Activated naive CD8-positive, alpha-beta T cell treated with anti-CD3 and anti-CD28 coated beads for 36 hours (primary cell): ENCODE measurements around the gene CYTH2. TPM values are rescaled to one million over a fixed set of nuclear protein-coding genes. Genes with fewer than 3 reads are reported as not detected.

Experiments
- DNase-seq: peaks from one replicate; pipeline ENCODE4 v3.0.0; 2021
- H3K27ac Mint-ChIP-seq: one replicate; pipeline ENCODE4 v1.8.0; 2022; ENCODE audit warnings: mild to moderate bottlenecking, moderate library complexity, mixed read lengths
- H3K27me3 Mint-ChIP-seq: one replicate; pipeline ENCODE4 v1.8.0; 2022; ENCODE audit warnings: mild to moderate bottlenecking, mixed read lengths
- H3K36me3 Mint-ChIP-seq: one replicate; pipeline ENCODE4 v1.8.0; 2021; ENCODE audit warnings: mild to moderate bottlenecking, mixed read lengths
- H3K4me1 Mint-ChIP-seq: one replicate; pipeline ENCODE4 v1.8.0; 2021; ENCODE audit warnings: mixed read lengths
- H3K4me3 Mint-ChIP-seq: one replicate; pipeline ENCODE4 v1.8.0; 2022; ENCODE audit warnings: mild to moderate bottlenecking, moderate library complexity, mixed read lengths
- H3K9me3 Mint-ChIP-seq: one replicate; pipeline ENCODE4 v1.8.0; 2022; ENCODE audit warnings: mixed read lengths
- total RNA-seq, 2 experiments: library from RNA; stranded (reverse); gene quantifications; one replicate each; pipeline ENCODE4 v1.2.3, GENCODE V29; 2021

The CYTH2 gene
- total RNA-seq, 2 experiments from 2014 or later = 18.2 to 21.7 TPM

DNA sequence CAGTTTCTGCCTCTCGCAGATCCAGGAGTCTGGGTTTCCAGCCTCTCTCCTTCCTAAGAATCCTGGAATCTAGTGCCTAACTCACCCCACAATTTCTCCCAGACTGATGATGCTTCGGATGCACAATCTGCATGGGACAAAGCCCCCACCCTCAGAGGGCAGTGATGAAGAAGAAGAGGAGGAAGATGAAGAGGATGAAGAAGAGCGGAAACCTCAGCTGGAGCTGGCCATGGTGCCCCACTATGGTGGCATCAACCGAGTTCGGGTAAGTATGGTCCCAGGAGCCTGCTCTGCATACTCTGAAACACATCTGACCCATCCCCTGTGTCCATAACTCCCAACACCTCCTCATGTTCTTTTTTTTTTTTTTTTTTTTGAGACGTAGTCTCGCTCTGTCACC lies 22.6 kb upstream of the CYTH2 start:
- peaks cover 36% of the 10 kb centered on the region for H3K4me1 Mint-ChIP-seq
- peak overlapping the region; percentile 93 for H3K27ac Mint-ChIP-seq
- peaks cover 34% of the 10 kb centered on the region for H3K36me3 Mint-ChIP-seq
- H3K4me3 Mint-ChIP-seq = peak overlapping the region; percentile 88
- no peaks in the 10 kb centered on the region for H3K9me3 Mint-ChIP-seq
- no peak for DNase-seq
- peaks cover 18% of the 10 kb centered on the region for H3K27me3 Mint-ChIP-seq

DNA sequence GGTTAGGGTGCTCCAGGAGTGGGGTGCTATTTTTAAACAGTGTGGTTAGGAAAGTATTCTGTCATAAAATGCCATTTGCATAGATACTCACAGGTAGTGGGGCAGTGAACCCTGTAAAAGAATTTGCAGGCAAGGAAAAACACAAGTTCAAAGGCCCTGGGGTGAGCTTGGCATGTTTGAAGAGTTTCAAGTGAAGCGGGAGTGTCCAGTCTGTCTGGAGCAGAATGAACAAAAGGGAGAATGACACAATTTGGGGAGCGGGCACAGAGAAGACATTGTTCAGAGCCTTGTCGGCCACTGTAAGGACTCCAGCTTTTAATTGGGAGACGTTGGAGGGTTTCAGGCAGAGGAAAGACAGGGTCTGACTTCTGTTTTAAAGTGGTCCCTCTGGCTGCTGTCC lies 20.6 kb upstream of the CYTH2 start:
- Mint-ChIP-seq H3K36me3 (peaks cover 36% of the 10 kb centered on the region), H3K27me3 (peaks cover 9% of the 10 kb centered on the region), H3K9me3 (no peaks in the 10 kb centered on the region), H3K4me3 (no peak overlapping the region), H3K4me1 (peaks cover 36% of the 10 kb centered on the region), H3K27ac (no peak overlapping the region)
- no peak for DNase-seq

DNA sequence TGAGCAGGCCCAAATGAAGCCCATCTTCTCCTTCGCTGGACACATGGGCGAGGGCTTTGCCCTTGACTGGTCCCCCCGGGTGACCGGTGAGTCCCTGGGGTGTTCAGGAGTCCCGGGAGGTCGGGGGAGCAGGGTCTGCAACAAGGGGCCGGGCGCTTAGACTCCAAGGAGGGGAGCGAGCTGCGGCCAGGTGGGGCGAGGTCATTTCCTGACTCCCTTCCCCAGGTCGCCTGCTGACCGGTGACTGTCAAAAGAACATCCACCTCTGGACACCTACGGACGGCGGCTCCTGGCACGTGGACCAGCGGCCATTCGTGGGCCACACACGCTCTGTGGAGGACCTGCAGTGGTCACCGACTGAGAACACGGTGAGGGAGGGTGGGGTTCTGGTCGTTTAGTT lies 18.7 kb upstream of the CYTH2 start:
- H3K27ac Mint-ChIP-seq = no peak overlapping the region
- H3K4me3 Mint-ChIP-seq = no peak overlapping the region
- DNase-seq = no peak
- H3K4me1 Mint-ChIP-seq = peaks cover 28% of the 10 kb centered on the region
- no peaks in the 10 kb centered on the region for H3K9me3 Mint-ChIP-seq
- H3K36me3 Mint-ChIP-seq = peaks cover 42% of the 10 kb centered on the region
- H3K27me3 Mint-ChIP-seq = no peaks in the 10 kb centered on the region

DNA sequence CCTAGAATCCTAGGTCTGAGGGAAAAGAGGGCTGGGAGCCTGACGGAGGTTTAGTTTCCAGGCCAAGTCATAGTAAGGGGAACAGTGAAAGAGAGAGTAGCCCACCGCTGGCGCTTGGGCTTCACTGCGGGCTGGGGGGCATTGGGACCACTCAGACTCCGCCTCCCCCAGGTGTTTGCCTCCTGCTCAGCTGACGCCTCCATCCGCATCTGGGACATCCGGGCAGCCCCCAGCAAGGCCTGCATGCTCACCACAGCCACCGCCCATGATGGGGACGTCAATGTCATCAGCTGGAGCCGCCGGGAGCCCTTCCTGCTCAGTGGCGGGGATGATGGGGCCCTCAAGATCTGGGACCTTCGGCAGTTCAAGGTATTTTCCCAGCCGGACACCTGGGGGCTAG lies 18.3 kb upstream of the CYTH2 start:
- no peak overlapping the region for H3K27ac Mint-ChIP-seq
- H3K4me3 Mint-ChIP-seq = no peak overlapping the region
- no peak for DNase-seq
- peaks cover 28% of the 10 kb centered on the region for H3K4me1 Mint-ChIP-seq
- no peaks in the 10 kb centered on the region for H3K9me3 Mint-ChIP-seq
- no peaks in the 10 kb centered on the region for H3K27me3 Mint-ChIP-seq
- H3K36me3 Mint-ChIP-seq = peaks cover 41% of the 10 kb centered on the region

DNA sequence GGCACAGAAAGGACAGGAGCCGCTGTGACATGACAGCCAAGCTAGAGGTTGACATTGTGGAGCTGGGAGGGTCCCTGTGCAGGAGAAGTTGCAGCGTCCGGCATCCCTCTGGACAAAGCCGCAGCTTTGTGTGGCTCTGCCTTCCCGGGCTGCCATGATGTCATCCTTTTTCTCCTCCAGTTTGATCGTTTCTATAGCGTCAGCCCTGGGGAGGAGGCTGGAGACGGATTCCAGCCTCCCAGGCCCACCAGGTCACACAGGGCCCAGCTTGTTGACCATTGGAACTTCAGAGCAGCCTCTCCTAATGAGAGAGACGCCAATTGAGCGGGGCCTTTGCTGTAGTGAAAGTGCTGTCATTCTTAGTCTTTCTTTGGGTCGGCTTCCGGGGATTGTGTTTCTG lies 17.5 kb upstream of the CYTH2 start:
- H3K36me3 Mint-ChIP-seq = peaks cover 33% of the 10 kb centered on the region
- no peak for DNase-seq
- no peaks in the 10 kb centered on the region for H3K9me3 Mint-ChIP-seq
- H3K4me3 Mint-ChIP-seq = no peak overlapping the region
- H3K4me1 Mint-ChIP-seq = peaks cover 26% of the 10 kb centered on the region
- no peak overlapping the region for H3K27ac Mint-ChIP-seq
- no peaks in the 10 kb centered on the region for H3K27me3 Mint-ChIP-seq

DNA sequence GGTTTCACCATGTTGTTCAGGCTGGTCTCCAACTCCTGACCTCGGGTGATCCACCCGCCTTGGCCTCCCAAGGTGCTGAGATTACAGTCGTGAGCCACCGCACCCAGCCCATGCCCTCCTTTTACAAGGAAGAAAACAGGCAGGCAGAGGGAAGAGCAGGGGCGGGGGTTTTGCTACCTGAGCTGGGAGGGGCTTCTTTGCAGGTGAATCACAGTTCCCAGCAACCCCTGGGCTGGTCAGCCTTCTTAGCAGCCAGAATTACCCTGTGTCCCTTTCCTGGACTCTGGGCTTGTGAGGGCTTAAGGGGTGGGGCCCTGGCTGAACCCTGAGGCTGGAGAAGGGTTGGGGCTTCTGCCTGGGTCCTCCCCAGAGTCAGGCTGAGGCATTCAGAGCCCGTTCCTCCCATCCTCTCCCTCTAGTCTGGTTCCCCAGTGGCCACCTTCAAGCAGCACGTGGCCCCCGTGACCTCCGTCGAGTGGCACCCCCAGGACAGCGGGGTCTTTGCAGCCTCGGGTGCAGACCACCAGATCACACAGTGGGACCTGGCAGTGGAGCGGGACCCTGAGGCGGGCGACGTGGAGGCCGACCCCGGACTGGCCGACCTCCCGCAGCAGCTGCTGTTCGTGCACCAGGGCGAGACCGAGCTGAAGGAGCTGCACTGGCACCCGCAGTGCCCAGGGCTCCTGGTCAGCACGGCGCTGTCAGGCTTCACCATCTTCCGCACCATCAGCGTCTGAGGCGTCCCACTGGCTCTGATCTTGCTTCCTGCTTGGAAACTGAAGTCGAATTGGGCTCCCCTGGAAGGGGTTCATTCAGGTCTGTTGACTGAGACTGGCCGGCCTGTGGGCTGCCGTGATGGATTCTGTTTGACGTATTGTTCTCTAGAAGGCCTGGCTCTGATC lies 16.6 kb upstream of the CYTH2 start:
- no peaks in the 10 kb centered on the region for H3K27me3 Mint-ChIP-seq
- H3K36me3 Mint-ChIP-seq = peaks cover 27% of the 10 kb centered on the region
- H3K27ac Mint-ChIP-seq = no peak overlapping the region
- H3K4me1 Mint-ChIP-seq = peaks cover 21% of the 10 kb centered on the region
- no peak overlapping the region for H3K4me3 Mint-ChIP-seq
- no peak for DNase-seq
- H3K9me3 Mint-ChIP-seq = no peaks in the 10 kb centered on the region

DNA sequence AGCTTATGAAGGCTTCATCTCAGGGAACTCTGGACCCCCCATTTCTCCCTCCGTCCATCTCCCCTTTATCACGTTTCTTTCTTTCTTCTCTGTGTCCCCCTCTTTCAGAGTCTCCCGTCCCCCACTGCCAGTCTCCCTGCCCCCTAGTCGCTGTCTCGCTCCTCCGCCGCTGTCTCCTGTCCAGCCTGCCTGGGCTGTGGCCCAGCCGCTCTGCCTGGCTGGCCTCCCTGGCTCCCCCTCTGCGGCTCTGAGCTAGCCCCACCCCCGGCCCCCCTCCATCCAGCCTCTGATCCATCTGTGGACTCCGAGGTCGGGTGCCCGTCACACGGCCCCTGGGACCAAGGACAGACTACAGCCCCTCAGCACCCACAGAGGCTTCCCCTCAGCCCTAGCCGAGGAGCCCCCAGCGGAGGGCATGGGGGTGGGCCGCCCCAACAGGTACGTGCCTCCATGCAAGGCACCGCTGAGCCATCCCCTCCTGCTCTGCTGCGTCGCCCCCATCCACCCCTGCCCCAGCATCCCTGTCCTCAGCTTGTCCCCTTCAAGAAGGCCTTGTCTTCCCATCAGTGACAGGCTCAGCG lies 14.9 kb upstream of the CYTH2 start:
- Mint-ChIP-seq H3K27ac (peak overlapping the region; percentile 44), H3K36me3 (peaks cover 12% of the 10 kb centered on the region), H3K4me1 (peaks cover 9% of the 10 kb centered on the region), H3K27me3 (no peaks in the 10 kb centered on the region), H3K9me3 (no peaks in the 10 kb centered on the region), H3K4me3 (no peak overlapping the region)
- no peak for DNase-seq

DNA sequence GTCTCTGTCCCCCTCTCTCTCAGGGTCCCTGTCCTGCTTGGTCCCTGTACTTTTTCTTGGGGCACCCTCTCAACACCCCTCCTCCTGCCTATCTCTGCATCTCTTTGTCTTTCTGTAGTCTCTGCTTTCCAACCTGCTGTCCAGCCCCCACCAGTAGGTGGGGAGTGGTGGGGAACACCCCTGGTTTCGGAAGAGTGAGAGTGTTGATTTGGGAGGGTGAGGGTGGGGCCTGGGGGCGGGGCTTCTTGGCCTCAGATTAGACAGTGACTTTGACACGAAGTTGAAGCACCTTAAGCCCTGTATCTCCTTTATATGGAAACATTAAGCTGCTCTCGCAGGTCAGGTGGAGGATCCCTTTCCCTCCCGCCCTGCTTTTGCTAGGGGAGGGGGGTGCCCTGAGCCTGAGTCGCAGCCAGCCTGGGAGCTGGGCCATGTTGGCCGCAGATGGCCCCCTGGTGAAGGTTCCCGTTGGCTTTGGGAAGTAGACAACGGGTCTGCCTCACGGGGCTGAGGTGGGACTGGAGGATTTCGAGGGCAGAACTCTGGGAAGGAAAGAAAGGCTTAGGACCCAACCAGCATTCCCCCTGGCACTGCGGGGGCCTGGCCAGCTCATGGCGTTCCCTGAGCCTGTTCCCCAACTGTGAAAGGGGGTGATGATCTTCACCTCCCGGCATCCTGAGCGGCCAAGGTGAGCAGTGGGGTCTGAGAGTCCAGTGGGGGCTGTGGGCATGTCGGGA lies 13.8 kb upstream of the CYTH2 start, which contains the start of gene KCNJ14:
Gene KCNJ14, plus strand, starts transcription at position 404 of the 737 bp plus-strand sequence. CDS start 6,151 bp downstream, outside the sequence.
- Mint-ChIP-seq H3K4me1 (peaks cover 8% of the 10 kb centered on the region), H3K36me3 (peaks cover 10% of the 10 kb centered on the region), H3K9me3 (no peaks in the 10 kb centered on the region), H3K27me3 (no peaks in the 10 kb centered on the region), H3K27ac (peak within 1 kb of the TSS; percentile 44), H3K4me3 (no peak within 1 kb of the TSS)
- DNase-seq = no peak

DNA sequence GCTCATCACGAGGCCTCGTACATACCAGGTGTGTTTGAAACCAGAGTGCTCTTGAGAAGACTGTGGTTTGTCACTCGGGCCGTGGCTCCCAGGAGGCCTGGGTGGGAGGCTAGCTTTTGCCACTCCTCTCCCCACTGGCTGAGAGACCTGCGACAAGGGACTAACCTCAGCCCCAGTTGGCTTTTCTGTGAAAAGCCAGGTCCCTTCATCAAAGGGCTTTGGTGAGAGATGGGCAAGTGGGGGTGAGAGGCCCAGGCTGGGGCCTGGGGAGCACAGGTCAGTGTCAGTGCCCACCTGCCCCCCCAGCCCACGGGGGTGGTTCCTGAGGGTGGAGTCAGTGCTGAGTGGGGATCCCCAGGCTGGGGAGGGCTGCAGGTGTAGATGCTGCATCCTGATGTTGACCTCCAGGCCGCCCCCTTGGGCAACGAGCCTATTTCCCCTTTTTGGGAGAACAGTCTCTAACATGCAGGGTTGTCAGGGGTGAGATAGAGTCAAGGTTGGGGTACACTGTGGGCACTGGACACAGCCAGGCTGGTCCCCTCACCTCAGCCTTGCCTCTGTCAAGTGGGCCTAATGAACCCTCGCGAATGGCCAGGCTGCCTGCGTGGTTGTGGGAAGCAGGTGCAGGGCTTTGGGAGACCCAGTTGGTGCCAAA lies 13.1 kb upstream of the CYTH2 start:
- Mint-ChIP-seq H3K27ac (no peak overlapping the region), H3K9me3 (no peaks in the 10 kb centered on the region), H3K4me3 (no peak overlapping the region), H3K4me1 (peaks cover 8% of the 10 kb centered on the region), H3K36me3 (peaks cover 12% of the 10 kb centered on the region), H3K27me3 (no peaks in the 10 kb centered on the region)
- no peak for DNase-seq

DNA sequence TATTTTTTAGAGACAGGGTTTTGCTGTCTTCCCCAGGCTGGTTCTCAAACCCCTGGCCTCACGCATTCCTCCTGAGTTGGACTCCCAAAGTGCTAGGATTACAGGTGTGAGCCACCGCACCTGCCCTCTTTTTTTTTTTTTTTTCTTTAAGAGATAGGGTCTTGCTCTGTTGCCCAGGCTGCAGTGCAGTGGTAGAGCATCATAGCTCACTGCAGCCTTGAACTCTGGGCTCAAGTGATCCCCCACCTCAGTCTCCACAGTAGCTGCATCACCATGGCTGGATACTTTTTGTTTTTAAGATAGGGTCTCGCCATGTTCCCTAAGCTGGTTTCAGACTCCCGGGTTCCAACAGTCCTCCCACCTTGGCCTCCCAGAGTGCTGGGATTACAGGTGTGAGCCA lies 12.3 kb upstream of the CYTH2 start:
- Mint-ChIP-seq H3K27me3 (no peaks in the 10 kb centered on the region), H3K27ac (no peak overlapping the region), H3K36me3 (peaks cover 12% of the 10 kb centered on the region), H3K4me3 (no peak overlapping the region), H3K9me3 (no peaks in the 10 kb centered on the region), H3K4me1 (peaks cover 8% of the 10 kb centered on the region)
- no peak for DNase-seq

DNA sequence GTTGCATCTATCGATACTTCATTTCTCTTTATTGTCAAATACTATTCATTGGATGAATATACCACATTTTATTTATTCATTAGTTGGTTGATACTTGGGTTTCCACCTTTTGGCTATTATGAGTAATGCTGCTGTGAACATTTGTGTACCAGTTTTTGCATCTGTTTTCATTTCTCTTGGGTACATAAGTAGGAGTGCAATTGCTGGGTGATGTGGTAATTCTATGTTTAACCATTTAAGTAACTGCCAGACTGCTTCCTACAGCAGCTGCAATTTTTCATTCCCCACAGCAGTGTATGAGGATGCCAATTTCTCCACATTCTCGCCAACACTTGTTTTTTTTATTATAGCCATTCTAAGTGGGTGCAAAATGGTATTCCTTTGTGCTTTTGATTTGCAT lies 11.2 kb upstream of the CYTH2 start:
- Mint-ChIP-seq H3K27me3 (no peaks in the 10 kb centered on the region), H3K27ac (no peak overlapping the region), H3K4me1 (peaks cover 8% of the 10 kb centered on the region), H3K9me3 (no peaks in the 10 kb centered on the region), H3K4me3 (no peak overlapping the region), H3K36me3 (peaks cover 14% of the 10 kb centered on the region)
- no peak for DNase-seq

DNA sequence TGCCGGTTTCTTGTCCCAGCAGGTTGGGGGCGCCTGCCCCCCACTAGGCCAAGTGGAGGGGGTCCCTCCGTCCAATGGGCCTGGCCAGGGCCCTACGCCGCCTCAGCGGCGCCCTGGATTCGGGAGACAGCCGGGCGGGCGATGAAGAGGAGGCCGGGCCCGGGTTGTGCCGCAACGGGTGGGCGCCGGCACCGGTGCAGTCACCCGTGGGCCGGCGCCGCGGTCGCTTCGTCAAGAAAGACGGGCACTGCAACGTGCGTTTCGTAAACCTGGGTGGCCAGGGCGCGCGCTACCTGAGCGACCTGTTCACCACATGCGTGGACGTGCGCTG lies 7.6 kb upstream of the CYTH2 start:
- no peak for DNase-seq
- Mint-ChIP-seq H3K27ac (no peak overlapping the region), H3K4me3 (no peak overlapping the region), H3K9me3 (no peaks in the 10 kb centered on the region), H3K27me3 (no peaks in the 10 kb centered on the region), H3K4me1 (peaks cover 2% of the 10 kb centered on the region), H3K36me3 (peaks cover 6% of the 10 kb centered on the region)

DNA sequence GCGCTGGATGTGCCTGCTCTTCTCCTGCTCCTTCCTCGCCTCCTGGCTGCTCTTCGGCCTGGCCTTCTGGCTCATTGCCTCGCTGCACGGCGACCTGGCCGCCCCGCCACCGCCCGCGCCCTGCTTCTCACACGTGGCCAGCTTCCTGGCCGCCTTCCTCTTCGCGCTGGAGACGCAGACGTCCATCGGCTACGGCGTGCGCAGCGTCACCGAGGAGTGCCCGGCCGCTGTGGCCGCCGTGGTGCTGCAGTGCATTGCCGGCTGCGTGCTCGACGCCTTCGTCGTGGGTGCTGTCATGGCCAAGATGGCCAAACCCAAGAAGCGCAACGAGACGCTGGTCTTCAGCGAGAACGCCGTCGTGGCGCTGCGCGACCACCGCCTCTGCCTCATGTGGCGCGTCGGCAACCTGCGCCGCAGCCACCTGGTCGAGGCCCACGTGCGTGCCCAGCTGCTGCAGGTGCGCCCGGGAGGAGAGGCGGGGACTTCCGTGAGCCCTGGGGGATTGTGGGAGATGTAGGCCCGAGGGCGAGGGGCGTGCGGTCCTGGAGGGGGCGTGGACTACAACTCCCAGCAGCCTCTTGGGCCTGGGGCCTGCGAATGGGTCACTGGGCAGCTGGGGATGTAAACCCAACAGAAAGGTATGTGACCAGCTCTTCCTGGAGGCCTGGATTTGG lies 7.0 kb upstream of the CYTH2 start:
- peak overlapping the region; percentile 2 for H3K4me3 Mint-ChIP-seq
- no peaks in the 10 kb centered on the region for H3K9me3 Mint-ChIP-seq
- no peak overlapping the region for H3K27ac Mint-ChIP-seq
- H3K4me1 Mint-ChIP-seq = peaks cover 2% of the 10 kb centered on the region
- DNase-seq = no peak
- H3K27me3 Mint-ChIP-seq = no peaks in the 10 kb centered on the region
- H3K36me3 Mint-ChIP-seq = peaks cover 6% of the 10 kb centered on the region

DNA sequence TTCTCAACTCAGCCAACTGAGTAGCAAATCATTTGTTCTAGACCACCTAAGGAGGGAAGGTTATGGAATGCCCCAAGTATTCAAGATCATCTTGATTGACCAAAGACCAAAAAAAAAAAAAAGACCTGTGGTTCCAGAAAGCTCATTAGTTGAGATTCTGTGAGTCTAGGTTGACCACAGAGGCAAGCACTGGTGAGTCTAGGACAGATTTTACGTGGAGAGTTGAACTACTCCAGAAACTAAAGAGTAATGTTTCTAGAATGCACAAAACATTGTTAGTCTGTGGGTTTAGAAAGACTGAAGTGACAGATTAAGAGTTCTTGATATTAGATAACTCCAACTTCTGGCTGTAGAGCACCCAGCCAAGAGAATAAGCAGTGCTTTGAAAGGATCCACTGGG lies 4.0 kb upstream of the CYTH2 start:
- no peak overlapping the region for H3K4me3 Mint-ChIP-seq
- DNase-seq = no peak

More for the DNA sequence above, 4.0 kb upstream of the CYTH2 start:
- H3K27me3 Mint-ChIP-seq = no peaks in the 10 kb centered on the region
- peaks cover 6% of the 10 kb centered on the region for H3K36me3 Mint-ChIP-seq
- H3K27ac Mint-ChIP-seq = no peak overlapping the region
- H3K4me1 Mint-ChIP-seq = peaks cover 11% of the 10 kb centered on the region
- no peaks in the 10 kb centered on the region for H3K9me3 Mint-ChIP-seq
